Lower leg skin (tissue), 4 donors: ENCODE measurements around the gene DHDH. TPM values are rescaled to one million over a fixed set of nuclear protein-coding genes. Genes with fewer than 3 reads are reported as not detected.
A peak's percentile ranks its signal among the peaks of the same experiment; 100 is the strongest.

Experiments used
- DNase-seq, 2 donors: peaks; one replicate each; pipeline ENCODE4 v3.0.0-alpha.2; 2019; ENCODE audit warnings: low spot score in 2 of 2
- H3K4me3 ChIP-seq: fragments of 200-600 bp; sonication (generic); 2 replicates; pipeline ENCODE4 v1.5.1; 2017; ENCODE audit warnings: mild to moderate bottlenecking, low read depth; ENCODE audit not compliant: poor library complexity, severe bottlenecking
- CTCF ChIP-seq, 3 donors: fragments of 450-650 bp; IDR thresholded peaks; one replicate each; pipeline ENCODE4 v1.5.1; 2016; ENCODE audit warnings: antibody characterized with exemption in 3 of 3, mild to moderate bottlenecking in 3 of 3, moderate library complexity in 2 of 3
- POLR2A ChIP-seq, 2 donors: fragments of 450-650 bp; IDR thresholded peaks; one replicate each; pipeline ENCODE4 v1.6.1; 2016 to 2017; ENCODE audit warnings: antibody characterized with exemption in 2 of 2, mild to moderate bottlenecking in 1 of 2, moderate library complexity in 1 of 2
- WGBS, 2 donors: methylation state at CpG; one replicate each; pipeline ENCODE4 v1.1.5; 2018; 5-methylcytosine and 5-hydroxymethylcytosine counted together
- intact Hi-C: fragments of 100-400 bp; cut with DNase I; formaldehyde crosslinking; loops from one replicate; pipeline ENCODE4 v1.15.0; 2023; ENCODE audit warnings: low total_unique reads
- total RNA-seq, 4 donors: library from RNA; depleted of rRNA; stranded (reverse); fragments of >200 nt; gene quantifications; one replicate each; pipeline ENCODE4 v1.1.0, GENCODE V29; 2016

DHDH gene
- total RNA-seq, 4 donors from 2014 or later = not detected

DNA sequence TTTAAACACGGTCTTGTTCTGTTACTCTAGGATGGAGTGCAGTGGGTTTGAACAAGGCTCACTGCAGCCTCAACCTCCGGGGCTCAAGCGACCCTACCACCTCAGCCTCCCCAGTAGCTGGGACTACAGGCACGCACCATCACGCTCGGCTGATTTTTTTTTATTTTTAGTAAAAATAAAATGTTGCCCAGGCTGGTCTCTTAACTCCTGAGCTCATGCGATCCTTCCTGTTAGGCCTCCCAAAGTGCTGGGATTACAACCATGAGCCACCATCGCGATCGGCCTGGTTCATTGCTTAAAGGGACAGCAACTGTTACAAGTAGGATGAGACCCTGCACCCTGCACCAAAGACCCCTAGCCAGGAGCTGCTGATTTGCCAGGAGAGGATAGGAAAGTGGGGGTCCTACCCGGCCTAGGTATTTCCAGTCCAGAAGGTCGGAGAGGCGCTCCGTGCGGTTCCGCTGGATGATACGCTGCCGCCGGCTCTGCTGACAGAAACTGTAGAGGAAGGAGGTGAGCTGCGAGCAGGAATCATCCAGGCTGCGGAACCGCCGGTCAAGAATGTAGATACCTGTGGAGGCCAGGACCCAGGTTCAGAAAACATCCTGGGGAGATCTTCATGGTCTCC, 36.8 kb downstream of the DHDH start:
- intact Hi-C loops = no loop called here
- no peak for DNase-seq
- TF ChIP-seq CTCF (IDR thresholded peaks at IDR 0.05) (no peak), POLR2A (IDR thresholded peaks at IDR 0.05) (no peak)
- no peak overlapping the region for H3K4me3 ChIP-seq
- 89 to 93% methylated on average over 23 of the region's 23 CpGs for WGBS, 2 donors

- intact Hi-C loops = no loop called here
- TF ChIP-seq CTCF (IDR thresholded peaks at IDR 0.05) (peak in 1 of 3 donors; percentile 77), POLR2A (IDR thresholded peaks at IDR 0.05) (no peak)
- DNase-seq = peak; percentile 51 to 95
- H3K4me3 ChIP-seq = no peak overlapping the region
- WGBS, 2 donors = 28 to 29% methylated on average over 17 to 18 of the region's 19 CpGs
Observed at GRCh38 chr19:48970923-48971395, 37.5 kb downstream of the DHDH start.

DNA sequence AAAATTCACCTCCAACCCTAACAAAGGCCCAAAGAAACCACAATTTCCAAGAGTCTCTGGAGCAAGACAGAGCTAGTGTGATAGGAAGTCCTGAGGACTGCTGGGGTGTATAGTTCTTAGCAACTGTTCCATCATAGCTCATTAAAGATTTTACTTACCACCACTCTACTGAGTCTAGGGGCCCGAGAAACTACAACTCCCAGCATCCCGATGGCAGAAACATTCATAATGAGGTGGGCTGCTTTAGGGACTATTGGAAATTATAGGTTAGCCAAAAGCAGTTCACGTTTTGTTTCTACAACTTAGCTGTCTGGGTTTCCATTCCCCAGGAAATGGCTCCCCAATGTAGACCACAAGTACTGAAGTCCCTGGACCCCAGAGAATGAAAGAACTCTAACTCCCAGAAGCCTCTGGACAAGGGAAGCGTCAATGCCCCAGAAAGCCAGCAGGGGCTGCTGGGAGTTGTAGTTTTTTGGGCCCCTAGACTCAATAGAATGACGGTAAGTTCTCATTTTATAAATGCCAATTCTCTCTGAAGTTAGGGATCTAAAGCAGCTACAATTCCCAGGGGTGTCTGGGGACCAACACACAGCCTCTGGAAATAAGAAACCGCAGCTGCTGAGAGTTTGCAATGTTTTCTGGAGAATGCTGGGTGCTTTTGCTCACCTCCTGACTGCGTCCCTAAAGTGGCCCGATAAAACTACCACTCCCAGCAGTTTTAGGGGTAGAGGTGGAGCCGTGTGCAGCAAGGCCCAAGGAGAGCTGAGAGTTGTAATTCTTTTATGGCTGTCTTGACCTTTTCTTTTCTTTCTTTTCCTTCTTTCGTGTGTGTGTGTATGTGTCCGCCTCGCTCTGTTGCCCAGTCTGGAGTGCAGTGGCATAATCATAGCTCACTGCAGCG, 42.7 kb downstream of the DHDH start:
- no peak for TF ChIP-seq CTCF (IDR thresholded peaks at IDR 0.05)
- no peak for TF ChIP-seq POLR2A (IDR thresholded peaks at IDR 0.05)
- H3K4me3 ChIP-seq = no peak overlapping the region
- 88 to 91% methylated on average over 13 of the region's 13 CpGs for whole genome bisulfite sequencing, 2 donors
- intact Hi-C loops = no loop called here
- no peak for DNase-seq

DNA sequence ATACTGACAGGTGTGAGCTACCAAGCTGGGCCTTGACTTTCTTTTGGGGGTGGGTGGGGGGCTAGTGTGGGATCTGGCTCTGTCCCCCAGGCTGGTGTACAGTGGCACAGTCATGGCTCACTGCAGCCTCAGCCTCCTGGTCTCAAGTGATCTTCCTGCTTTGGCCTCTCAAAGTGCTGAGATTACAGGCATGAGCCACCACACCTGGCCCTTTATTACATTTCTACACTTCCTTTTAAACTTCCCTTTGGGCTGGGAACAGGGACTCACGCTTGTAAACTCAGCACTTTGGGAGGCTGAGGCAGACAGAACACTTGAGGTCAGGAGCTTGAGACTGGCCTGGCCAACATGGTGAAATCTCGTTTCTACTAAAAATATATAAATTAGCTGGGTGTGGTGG, 43.6 kb downstream of the DHDH start:
- no peak for TF ChIP-seq POLR2A (IDR thresholded peaks at IDR 0.05)
- TF ChIP-seq CTCF (IDR thresholded peaks at IDR 0.05) = no peak
- WGBS, 2 donors = 71 to 79% methylated on average over 2 of the region's 2 CpGs
- intact Hi-C loops = no loop called here
- no peak for DNase-seq
- no peak overlapping the region for H3K4me3 ChIP-seq

- no peak for TF ChIP-seq CTCF (IDR thresholded peaks at IDR 0.05)
- no peak for TF ChIP-seq POLR2A (IDR thresholded peaks at IDR 0.05)
- DNase-seq = no peak
- no peak overlapping the region for H3K4me3 ChIP-seq
- WGBS, 2 donors = 87 to 97% methylated on average over 9 of the region's 9 CpGs
- intact Hi-C loops = no loop called here
Observed at GRCh38 chr19:48982280-48982679, 48.8 kb downstream of the DHDH start.
